Loucy (cell line): ENCODE data around the gene PRPF18.

ENCODE experiments used
- EZH2phosphoT487 ChIP-seq: fragments of 200-600 bp; IDR thresholded peaks from 2 replicates; pipeline ENCODE4 v1.6.1; 2018; ENCODE audit warnings: antibody characterized with exemption, mild to moderate bottlenecking, moderate library complexity, borderline replicate concordance
- TF ChIP-seq, protein P1 (sequence below): fragments of 200-600 bp; sonication (generic); conservative IDR thresholded peaks from 2 replicates; pipeline ENCODE4 v1.5.1; 2014; ENCODE audit warnings: mild to moderate bottlenecking, antibody characterized with exemption, low read length

DNA sequence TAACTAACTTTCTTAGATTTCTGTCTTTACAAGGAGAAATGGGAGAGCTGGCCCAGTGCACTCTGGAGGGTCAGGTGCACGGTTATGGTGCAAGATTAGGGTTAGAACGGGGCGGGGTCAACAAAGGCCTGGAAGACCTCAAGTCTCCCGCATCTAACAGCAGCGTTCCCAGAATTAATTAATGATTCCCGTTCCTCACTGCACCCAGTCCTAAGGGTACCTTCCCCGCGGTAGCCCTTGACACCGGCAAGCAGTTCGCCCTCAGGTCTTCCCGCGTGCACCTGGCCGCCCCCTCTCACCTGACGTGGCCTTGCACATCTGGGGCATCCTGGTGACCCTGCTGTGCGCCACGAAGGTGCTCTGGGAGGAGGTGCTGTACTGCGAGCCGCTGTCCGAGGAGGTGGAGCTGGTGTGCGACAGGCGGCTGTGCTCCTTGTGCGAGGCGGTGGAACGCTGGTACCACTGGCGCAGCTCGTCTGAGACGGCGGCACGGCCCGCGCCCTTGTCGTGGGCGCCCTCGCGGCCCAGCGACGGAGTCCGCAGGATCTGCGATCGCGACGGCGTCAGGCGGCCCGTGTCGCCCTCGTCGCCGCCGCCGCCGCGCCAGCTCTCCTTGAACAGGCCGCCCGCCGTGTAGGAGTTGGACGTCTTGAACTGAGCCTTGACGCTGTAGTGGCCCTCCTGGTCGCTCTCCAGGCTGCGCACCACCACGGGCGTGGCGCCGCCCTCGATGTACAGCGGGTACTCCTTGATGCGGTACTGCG is 69.8 kb downstream of the PRPF18 start:
- TF ChIP-seq, protein P1, sequence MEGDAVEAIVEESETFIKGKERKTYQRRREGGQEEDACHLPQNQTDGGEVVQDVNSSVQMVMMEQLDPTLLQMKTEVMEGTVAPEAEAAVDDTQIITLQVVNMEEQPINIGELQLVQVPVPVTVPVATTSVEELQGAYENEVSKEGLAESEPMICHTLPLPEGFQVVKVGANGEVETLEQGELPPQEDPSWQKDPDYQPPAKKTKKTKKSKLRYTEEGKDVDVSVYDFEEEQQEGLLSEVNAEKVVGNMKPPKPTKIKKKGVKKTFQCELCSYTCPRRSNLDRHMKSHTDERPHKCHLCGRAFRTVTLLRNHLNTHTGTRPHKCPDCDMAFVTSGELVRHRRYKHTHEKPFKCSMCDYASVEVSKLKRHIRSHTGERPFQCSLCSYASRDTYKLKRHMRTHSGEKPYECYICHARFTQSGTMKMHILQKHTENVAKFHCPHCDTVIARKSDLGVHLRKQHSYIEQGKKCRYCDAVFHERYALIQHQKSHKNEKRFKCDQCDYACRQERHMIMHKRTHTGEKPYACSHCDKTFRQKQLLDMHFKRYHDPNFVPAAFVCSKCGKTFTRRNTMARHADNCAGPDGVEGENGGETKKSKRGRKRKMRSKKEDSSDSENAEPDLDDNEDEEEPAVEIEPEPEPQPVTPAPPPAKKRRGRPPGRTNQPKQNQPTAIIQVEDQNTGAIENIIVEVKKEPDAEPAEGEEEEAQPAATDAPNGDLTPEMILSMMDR, result no peak
- no peak for TF ChIP-seq EZH2phosphoT487
